Upper lobe of left lung (tissue), 4 donors: ENCODE measurements around the gene DCUN1D3.

Source experiments
- POLR2A ChIP-seq, 4 donors: fragments of 450-650 bp; IDR thresholded peaks; one replicate each; pipeline ENCODE4 v1.5.1; 2016 to 2017; ENCODE audit warnings: antibody characterized with exemption in 4 of 4, mild to moderate bottlenecking in 2 of 4
- POLR2AphosphoS5 ChIP-seq, 2 donors: sonication (generic); formaldehyde crosslinking; IDR thresholded peaks; one replicate each; pipeline ENCODE4 v1.5.1; 2017; ENCODE audit warnings: antibody characterized with exemption in 2 of 2
- TF ChIP-seq, protein P1 (sequence below), 6 experiments: fragments of 450-650 bp in 4 of 6; fragments of 200-600 bp in 2 of 6; sonication (generic) in 2 of 6; IDR thresholded peaks; one replicate each; pipeline ENCODE4 v1.5.1; 2016 to 2019; ENCODE audit warnings: antibody characterized with exemption in 6 of 6

DNA sequence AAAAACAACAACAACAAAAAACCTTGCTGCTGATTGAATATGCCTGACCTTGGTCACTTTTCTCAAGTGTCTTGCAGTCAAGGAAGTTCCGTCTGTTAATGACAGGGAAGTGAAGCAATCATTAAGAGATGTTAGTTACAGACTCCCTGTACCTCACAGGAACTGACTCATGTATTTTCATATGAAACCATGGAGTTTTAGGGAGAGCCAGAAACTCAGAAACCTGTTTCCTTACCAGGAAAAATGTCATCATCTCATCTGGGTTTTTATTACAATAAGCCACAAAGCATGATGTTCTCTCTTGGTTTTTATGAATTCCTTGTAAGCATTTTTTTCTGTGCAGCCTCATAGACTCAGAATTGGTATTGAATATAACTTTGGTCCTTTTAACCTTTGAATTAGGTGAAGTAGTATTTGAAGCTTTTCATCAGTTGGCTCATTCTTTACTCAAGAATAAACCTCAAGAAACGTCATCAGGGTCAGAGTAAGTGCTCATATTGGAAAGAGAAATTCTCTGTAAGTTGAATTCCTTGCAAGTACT, 10.7 kb upstream of the DCUN1D3 start:
- TF ChIP-seq, protein P1, sequence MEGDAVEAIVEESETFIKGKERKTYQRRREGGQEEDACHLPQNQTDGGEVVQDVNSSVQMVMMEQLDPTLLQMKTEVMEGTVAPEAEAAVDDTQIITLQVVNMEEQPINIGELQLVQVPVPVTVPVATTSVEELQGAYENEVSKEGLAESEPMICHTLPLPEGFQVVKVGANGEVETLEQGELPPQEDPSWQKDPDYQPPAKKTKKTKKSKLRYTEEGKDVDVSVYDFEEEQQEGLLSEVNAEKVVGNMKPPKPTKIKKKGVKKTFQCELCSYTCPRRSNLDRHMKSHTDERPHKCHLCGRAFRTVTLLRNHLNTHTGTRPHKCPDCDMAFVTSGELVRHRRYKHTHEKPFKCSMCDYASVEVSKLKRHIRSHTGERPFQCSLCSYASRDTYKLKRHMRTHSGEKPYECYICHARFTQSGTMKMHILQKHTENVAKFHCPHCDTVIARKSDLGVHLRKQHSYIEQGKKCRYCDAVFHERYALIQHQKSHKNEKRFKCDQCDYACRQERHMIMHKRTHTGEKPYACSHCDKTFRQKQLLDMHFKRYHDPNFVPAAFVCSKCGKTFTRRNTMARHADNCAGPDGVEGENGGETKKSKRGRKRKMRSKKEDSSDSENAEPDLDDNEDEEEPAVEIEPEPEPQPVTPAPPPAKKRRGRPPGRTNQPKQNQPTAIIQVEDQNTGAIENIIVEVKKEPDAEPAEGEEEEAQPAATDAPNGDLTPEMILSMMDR (IDR thresholded peaks at IDR 0.05) = no peak
- peak in 1 of 4 donors; percentile 20 for TF ChIP-seq POLR2A (IDR thresholded peaks at IDR 0.05)
- TF ChIP-seq POLR2AphosphoS5 (IDR thresholded peaks at IDR 0.05) = peak in 1 of 2 donors; percentile 87
